ENCODE measurements around the gene ETFBKMT.

- no peak for TF ChIP-seq CTCF (IDR thresholded peaks at IDR 0.05)
- no peak for TF ChIP-seq POLR2A (IDR thresholded peaks at IDR 0.05)
Measured at GRCh38 chr12:31705621-31706020, 46.1 kb downstream of the ETFBKMT start.
